Spleen (tissue), 11 donors: ENCODE measurements around the gene INTS12. TPM values are rescaled to one million over a fixed set of nuclear protein-coding genes. Genes with fewer than 3 reads are reported as not detected.

Experiments
- DNase-seq: peaks from one replicate; pipeline ENCODE4 v3.0.0-alpha.2; 2020
- H3K27ac ChIP-seq, 8 donors: fragments of 200-600 bp; sonication (generic) in 7 of 8; 1 replicate in 4 of 8; 2 replicates in 4 of 8; pipeline versions ENCODE4 v1.5.0 to v1.8.0; 2016 to 2021; ENCODE audit warnings: inconsistent platforms in 4 of 8, mild to moderate bottlenecking in 4 of 8, moderate library complexity in 1 of 8
- H3K27me3 ChIP-seq, 7 donors: fragments of 200-600 bp; sonication (generic) in 6 of 7; replicated peaks in 1 of 7; 1 replicate in 4 of 7; 2 replicates in 3 of 7; pipeline versions ENCODE4 v1.5.0 to v1.8.0; 2016 to 2021; ENCODE audit warnings: inconsistent platforms in 3 of 7, mild to moderate bottlenecking in 1 of 7
- H3K36me3 ChIP-seq, 6 donors: fragments of 200-600 bp; sonication (generic) in 5 of 6; 1 replicate in 4 of 6; 2 replicates in 2 of 6; pipeline versions ENCODE4 v1.5.0 to v1.8.0; 2016 to 2021; ENCODE audit warnings: inconsistent platforms in 2 of 6
- H3K4me1 ChIP-seq, 6 donors: fragments of 200-600 bp; sonication (generic) in 5 of 6; 1 replicate in 3 of 6; 2 replicates in 3 of 6; pipeline versions ENCODE4 v1.5.0 to v1.8.0; 2016 to 2021; ENCODE audit warnings: inconsistent platforms in 3 of 6
- H3K4me3 ChIP-seq, 8 donors: fragments of 200-600 bp; sonication (generic) in 7 of 8; 1 replicate in 4 of 8; 2 replicates in 4 of 8; pipeline versions ENCODE4 v1.5.0 to v1.8.0; 2016 to 2021; ENCODE audit warnings: inconsistent platforms in 4 of 8, mild to moderate bottlenecking in 4 of 8, moderate library complexity in 2 of 8
- H3K9me3 ChIP-seq, 8 donors: fragments of 200-600 bp; sonication (generic) in 7 of 8; 1 replicate in 4 of 8; 2 replicates in 4 of 8; pipeline versions ENCODE4 v1.5.0 to v1.8.0; 2016 to 2021; ENCODE audit warnings: inconsistent platforms in 4 of 8
- CTCF ChIP-seq, 11 experiments: fragments of 200-600 bp in 7 of 11; fragments of 450-650 bp in 4 of 11; sonication (generic) in 4 of 11; IDR thresholded peaks in 8 of 11; conservative IDR thresholded peaks in 3 of 11; 1 replicate in 7 of 11; 2 replicates in 4 of 11; pipeline versions ENCODE4 v1.4.0 to v1.8.0; 2016 to 2021; ENCODE audit warnings: antibody characterized with exemption in 11 of 11, inconsistent platforms in 4 of 11, mild to moderate bottlenecking in 1 of 11
- POLR2A ChIP-seq, 3 donors: fragments of 450-650 bp; IDR thresholded peaks; one replicate each; pipeline ENCODE4 v1.5.1; 2017; ENCODE audit warnings: antibody characterized with exemption in 3 of 3, mild to moderate bottlenecking in 1 of 3
- POLR2AphosphoS5 ChIP-seq, 3 donors: sonication (generic); formaldehyde crosslinking; IDR thresholded peaks; one replicate each; pipeline ENCODE4 v1.5.1; 2017; ENCODE audit warnings: antibody characterized with exemption in 3 of 3
- WGBS, 5 donors: extraction: QIAGEN DNeasy Blood & Tissue Kit in 3 of 5; methylation state at CpG; one replicate each; pipeline versions ENCODE4 v1.1.5 to v1.1.7; 2013 to 2018; 5-methylcytosine and 5-hydroxymethylcytosine counted together
- intact Hi-C: fragments of 100-400 bp; cut with DNase I; formaldehyde crosslinking; loops from one replicate; pipeline ENCODE4 v1.15.0; 2023; ENCODE audit warnings: low total_unique reads
- polyA plus RNA-seq, 3 donors: library from polyadenylated mRNA; stranded (reverse); fragments of 200-250 nt; gene quantifications; one replicate each; pipeline ENCODE4 v1.2.1, GENCODE V29; 2013
- total RNA-seq, 7 donors: library from RNA; depleted of rRNA in 3 of 7; stranded (reverse); fragments of >200 nt in 3 of 7; fragmentation: NEBNext Ultra II Directional in 4 of 7; extraction: Animal tissue kit (Norgen Biotek cat#: 25700) in 4 of 7; gene quantifications; one replicate each; pipeline versions ENCODE4 v1.1.0 to v1.2.1, GENCODE V29; 2016 to 2021
- donor health status: healthy with polysubstance abuse.
- donor health status: DM: no; HTN: no; CAD: no; lungs with moderate emphysema.
- donor health status: DM: no; HTN: no; CAD: no.
- donor health status: Bipolar disorder and iron deficiency.
- donor health status: healthy.
- donor health status: DM: no; HTN: no; CAD: no.
- donor health status: DM: yes; HTN: yes; CAD: no.

Gene INTS12
- total and polyA plus RNA-seq, 10 donors, result 10.1 to 37.3 (median 17.6) TPM

GRCh38 chr4:105633241-105633640 is 75.2 kb downstream of the INTS12 start:
- TF ChIP-seq CTCF (IDR thresholded peaks at IDR 0.05 in 8 of 11, conservative IDR thresholded peaks at IDR 0.05 in 3 of 11), result no peak
- no peak for TF ChIP-seq POLR2A (IDR thresholded peaks at IDR 0.05)
- no peak for TF ChIP-seq POLR2AphosphoS5 (IDR thresholded peaks at IDR 0.05)
- Histone ChIP-seq H3K4me1 (peaks cover 0 to 23% (median 12%) of the 10 kb centered on the region in 6 donors), H3K4me3 (no peak overlapping the region), H3K36me3 (no peaks in the 10 kb centered on the region), H3K27me3 (no peaks in the 10 kb centered on the region), H3K27ac (no peak overlapping the region), H3K9me3 (no peaks in the 10 kb centered on the region)
- intact Hi-C loops, result no loop called here
- no peak for DNase-seq
- WGBS, 5 donors, result 61 to 87% (median 81%) methylated on average over 3 of the region's 3 CpGs

Other genes with a start within 250 kb of the INTS12 start
- 100 to 1,000 TPM in 1 of 7 donors, 10 to 100 TPM in 6; 56.9 to 113 (median 69.1) TPM for gene PPA2, start 234.6 kb downstream of the INTS12 start, total RNA-seq
- 10 to 100 TPM; 45.2 to 67.8 (median 48.5) TPM for gene PPA2, start 234.6 kb downstream of the INTS12 start, polyA plus RNA-seq
- gene ARHGEF38, start 156.1 kb downstream of the INTS12 start, total RNA-seq, result not detected
- not detected for gene ARHGEF38, start 156.1 kb downstream of the INTS12 start, polyA plus RNA-seq
- 10 to 100 TPM in 3 of 7 donors, 1 to 10 TPM in 4; 8.4 to 14.6 (median 9.8) TPM for gene GSTCD, start 95 bp upstream of the INTS12 start, total RNA-seq
- 1 to 10 TPM; 1.8 to 3.4 (median 2.1) TPM for gene GSTCD, start 95 bp upstream of the INTS12 start, polyA plus RNA-seq
- 10 to 100 TPM in 5 of 7 donors, 1 to 10 TPM in 2; 3.6 to 40.1 (median 16.9) TPM for gene NPNT, start 186.8 kb upstream of the INTS12 start, total RNA-seq
- 10 to 100 TPM in 1 of 3 donors, 1 to 10 TPM in 2; 6.1 to 21.1 (median 7.2) TPM for gene NPNT, start 186.8 kb upstream of the INTS12 start, polyA plus RNA-seq